DND-41 (cell line): Measurements from ENCODE around the gene TMEM132C.
A peak's percentile ranks its signal among the peaks of the same experiment; 100 is the strongest.

Source experiments
- ATAC-seq: fragments of 200-7000 bp; cut with Tn5 transposase; 3 replicates; pipeline ENCODE4 v1.9.1; 2021; ENCODE audit warnings: low read depth; ENCODE audit not compliant: insufficient read depth
- DNase-seq: peaks from one replicate; pipeline ENCODE4 v3.0.0-alpha.2; 2020
- H2AFZ ChIP-seq: 2 replicates; pipeline ENCODE4 v1.6.0; 2012; ENCODE audit warnings: low read depth, low read length
- H3K27ac ChIP-seq: 2 replicates; pipeline ENCODE4 v1.5.1; 2012; ENCODE audit warnings: low read length, inconsistent platforms
- H3K27me3 ChIP-seq: fragments of 200-600 bp; sonication (generic); 2 replicates; pipeline ENCODE4 v1.6.0; 2012; ENCODE audit warnings: low read length, mild to moderate bottlenecking, inconsistent platforms; ENCODE audit not compliant: insufficient read depth, poor library complexity
- H3K36me3 ChIP-seq: 2 replicates; pipeline ENCODE4 v1.5.1; 2012; ENCODE audit warnings: low read length, inconsistent platforms; ENCODE audit not compliant: insufficient read depth
- H3K4me1 ChIP-seq: 2 replicates; pipeline ENCODE4 v1.5.1; 2012; ENCODE audit warnings: mild to moderate bottlenecking, low read length; ENCODE audit not compliant: insufficient read depth
- H3K4me2 ChIP-seq: 2 replicates; pipeline ENCODE4 v1.6.0; 2012; ENCODE audit warnings: mild to moderate bottlenecking, moderate library complexity, low read length, inconsistent platforms; ENCODE audit not compliant: insufficient read depth
- H3K4me3 ChIP-seq, 2 experiments: fragments of 200-600 bp in 1 of 2; shearing (Covaris generic) in 1 of 2; 2 replicates each; pipeline ENCODE4 v1.5.1; 2012 to 2016; ENCODE audit warnings: inconsistent platforms in 2 of 2, low read length in 2 of 2, mild to moderate bottlenecking in 2 of 2, low read depth in 1 of 2, moderate library complexity in 1 of 2
- H3K79me2 ChIP-seq: 2 replicates; pipeline ENCODE4 v1.6.0; 2012; ENCODE audit warnings: low read length, inconsistent platforms; ENCODE audit not compliant: insufficient read depth
- H3K9ac ChIP-seq: 2 replicates; pipeline ENCODE4 v1.6.0; 2012; ENCODE audit warnings: low read depth, mild to moderate bottlenecking, inconsistent platforms, low read length, moderate library complexity
- H3K9me3 ChIP-seq: 2 replicates; pipeline ENCODE4 v1.5.1; 2012; ENCODE audit warnings: low read length, moderate library complexity, mild to moderate bottlenecking, inconsistent platforms; ENCODE audit not compliant: insufficient read depth, severe bottlenecking
- H4K20me1 ChIP-seq: 2 replicates; pipeline ENCODE4 v1.6.0; 2012; ENCODE audit warnings: low read length; ENCODE audit not compliant: insufficient read depth
- EZH2 ChIP-seq: IDR thresholded peaks from 3 replicates; pipeline ENCODE4 v1.6.1; 2012; ENCODE audit warnings: borderline replicate concordance, low read depth, mild to moderate bottlenecking, moderate library complexity, low read length, inconsistent platforms; ENCODE audit not compliant: severe bottlenecking
- TF ChIP-seq, protein P1 (sequence below): IDR thresholded peaks from 2 replicates; pipeline ENCODE4 v1.5.1; 2012; ENCODE audit warnings: borderline replicate concordance, low read length, moderate library complexity, mild to moderate bottlenecking; ENCODE audit not compliant: poor library complexity, severe bottlenecking; ENCODE audit errors: extremely low read depth

TMEM132C gene

DNA sequence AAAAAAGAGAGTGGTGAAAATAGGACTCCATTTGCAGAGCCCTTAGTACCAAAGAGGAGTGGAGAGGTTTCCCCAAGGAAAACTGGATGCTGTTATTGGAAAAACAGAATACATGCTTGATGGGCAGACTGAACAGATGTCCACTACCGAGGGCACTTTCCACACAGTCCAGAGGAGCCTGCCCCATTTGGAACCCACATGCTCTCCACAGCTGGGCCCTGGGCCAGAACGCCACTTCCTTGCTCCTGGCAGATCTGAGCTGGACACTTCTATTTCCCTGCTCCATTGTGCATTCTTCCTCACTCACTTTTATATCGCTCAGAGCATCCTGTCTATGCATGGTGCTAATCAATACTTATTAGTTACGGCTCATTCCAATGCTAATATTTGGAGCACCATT lies 306.9 kb downstream of the TMEM132C start:
- no peak for ATAC-seq
- Histone ChIP-seq H3K9ac (no peak overlapping the region), H3K36me3 (no peaks in the 10 kb centered on the region), H3K4me3 (no peak overlapping the region), H3K79me2 (no peaks in the 10 kb centered on the region), H3K4me1 (no peaks in the 10 kb centered on the region), H3K27me3 (no peaks in the 10 kb centered on the region), H3K27ac (no peak overlapping the region), H3K9me3 (peaks cover 9% of the 10 kb centered on the region), H4K20me1 (no peaks in the 10 kb centered on the region), H2AFZ (no peak overlapping the region), H3K4me2 (no peak overlapping the region)
- TF ChIP-seq EZH2: no peak
- TF ChIP-seq, protein P1, sequence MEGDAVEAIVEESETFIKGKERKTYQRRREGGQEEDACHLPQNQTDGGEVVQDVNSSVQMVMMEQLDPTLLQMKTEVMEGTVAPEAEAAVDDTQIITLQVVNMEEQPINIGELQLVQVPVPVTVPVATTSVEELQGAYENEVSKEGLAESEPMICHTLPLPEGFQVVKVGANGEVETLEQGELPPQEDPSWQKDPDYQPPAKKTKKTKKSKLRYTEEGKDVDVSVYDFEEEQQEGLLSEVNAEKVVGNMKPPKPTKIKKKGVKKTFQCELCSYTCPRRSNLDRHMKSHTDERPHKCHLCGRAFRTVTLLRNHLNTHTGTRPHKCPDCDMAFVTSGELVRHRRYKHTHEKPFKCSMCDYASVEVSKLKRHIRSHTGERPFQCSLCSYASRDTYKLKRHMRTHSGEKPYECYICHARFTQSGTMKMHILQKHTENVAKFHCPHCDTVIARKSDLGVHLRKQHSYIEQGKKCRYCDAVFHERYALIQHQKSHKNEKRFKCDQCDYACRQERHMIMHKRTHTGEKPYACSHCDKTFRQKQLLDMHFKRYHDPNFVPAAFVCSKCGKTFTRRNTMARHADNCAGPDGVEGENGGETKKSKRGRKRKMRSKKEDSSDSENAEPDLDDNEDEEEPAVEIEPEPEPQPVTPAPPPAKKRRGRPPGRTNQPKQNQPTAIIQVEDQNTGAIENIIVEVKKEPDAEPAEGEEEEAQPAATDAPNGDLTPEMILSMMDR: no peak
- no peak for DNase-seq

DNA sequence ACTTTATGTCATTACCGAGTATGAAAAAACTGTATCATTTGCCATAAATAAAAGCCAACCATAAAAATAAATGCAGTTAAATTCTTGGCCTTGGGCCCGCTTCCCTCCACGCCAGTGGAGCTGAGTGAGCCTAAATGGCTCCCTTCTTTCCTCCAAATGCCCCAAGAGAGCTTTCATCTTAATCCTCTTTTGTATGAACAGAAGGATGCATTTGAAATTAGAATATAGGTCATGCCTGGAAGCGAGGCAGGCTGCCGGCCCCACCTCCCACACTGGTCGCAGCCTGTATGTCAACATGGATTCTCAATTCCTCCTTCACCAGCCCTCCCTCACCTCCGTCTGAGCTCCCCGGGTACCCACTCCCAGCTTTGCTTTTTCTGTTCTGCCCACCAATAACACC lies 311.1 kb downstream of the TMEM132C start:
- Histone ChIP-seq H3K27ac (no peak overlapping the region), H2AFZ (no peak overlapping the region), H3K9me3 (no peaks in the 10 kb centered on the region), H3K36me3 (no peaks in the 10 kb centered on the region), H3K4me3 (no peak overlapping the region), H3K9ac (no peak overlapping the region), H3K27me3 (no peaks in the 10 kb centered on the region), H3K79me2 (no peaks in the 10 kb centered on the region), H3K4me1 (no peaks in the 10 kb centered on the region), H3K4me2 (no peak overlapping the region), H4K20me1 (no peaks in the 10 kb centered on the region)
- DNase-seq: no peak
- ATAC-seq: no peak
- TF ChIP-seq, protein P1: no peak
- TF ChIP-seq EZH2: no peak

DNA sequence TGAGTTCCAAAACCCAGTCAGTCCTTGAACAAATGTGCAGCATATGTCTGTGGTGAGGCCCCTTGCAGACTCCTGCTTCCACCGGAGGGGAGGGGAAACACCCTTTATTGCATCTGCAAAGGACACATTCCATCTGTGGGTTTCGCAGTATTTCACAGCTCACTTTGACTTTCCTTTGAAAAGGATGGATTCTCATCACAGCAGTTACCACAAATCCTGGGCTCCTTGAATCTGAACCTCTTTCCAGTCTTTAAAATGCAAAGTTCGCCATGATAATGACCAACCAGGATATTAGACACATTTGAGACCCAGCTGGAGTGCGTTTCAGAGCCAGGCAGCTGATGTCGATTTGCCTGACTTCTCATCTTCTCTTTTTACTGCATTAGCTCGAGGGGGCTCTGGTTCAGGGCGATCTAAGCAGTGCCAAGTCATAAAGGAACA lies 314.4 kb downstream of the TMEM132C start:
- Histone ChIP-seq H3K4me1 (no peaks in the 10 kb centered on the region), H3K36me3 (no peaks in the 10 kb centered on the region), H3K4me2 (no peak overlapping the region), H3K27me3 (no peaks in the 10 kb centered on the region), H3K9me3 (no peaks in the 10 kb centered on the region), H3K79me2 (no peaks in the 10 kb centered on the region), H3K27ac (no peak overlapping the region), H2AFZ (no peak overlapping the region), H4K20me1 (no peaks in the 10 kb centered on the region), H3K9ac (no peak overlapping the region), H3K4me3 (no peak overlapping the region)
- no peak for ATAC-seq
- DNase-seq: no peak
- no peak for TF ChIP-seq EZH2
- TF ChIP-seq, protein P1: no peak

DNA sequence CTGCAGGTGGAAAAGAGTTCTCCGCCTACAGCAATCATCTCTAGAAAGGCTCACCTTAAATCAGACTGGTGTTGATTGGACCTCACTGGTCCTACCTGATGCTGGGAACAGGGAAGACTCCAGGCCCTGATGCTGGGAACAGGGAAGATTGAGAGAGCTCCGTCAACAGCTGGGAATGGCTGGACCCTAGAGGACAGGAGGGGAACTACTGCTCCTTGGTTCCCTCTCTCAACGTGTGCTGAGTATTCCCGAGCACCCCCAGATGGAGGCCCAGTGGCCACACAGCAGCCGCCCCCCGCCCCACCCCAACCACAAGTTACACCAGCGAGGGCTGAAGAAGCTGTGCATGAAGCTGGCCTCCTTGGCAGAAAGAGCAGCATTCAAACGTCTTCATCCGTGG lies 316.5 kb downstream of the TMEM132C start:
- no peak overlapping the region for H3K9ac ChIP-seq
- H2AFZ ChIP-seq: no peak overlapping the region
- H3K4me3 ChIP-seq: no peak overlapping the region
- H3K79me2 ChIP-seq: no peaks in the 10 kb centered on the region
- no peak for DNase-seq
- H3K9me3 ChIP-seq: no peaks in the 10 kb centered on the region
- no peaks in the 10 kb centered on the region for H4K20me1 ChIP-seq
- H3K36me3 ChIP-seq: no peaks in the 10 kb centered on the region
- no peaks in the 10 kb centered on the region for H3K4me1 ChIP-seq
- no peak overlapping the region for H3K4me2 ChIP-seq
- H3K27me3 ChIP-seq: no peaks in the 10 kb centered on the region
- no peak overlapping the region for H3K27ac ChIP-seq
- ATAC-seq: no peak
- TF ChIP-seq EZH2: no peak
- TF ChIP-seq, protein P1: peak; percentile 18
